ENCODE data around the gene MX2. TPM values are rescaled to one million over a fixed set of nuclear protein-coding genes. Genes with fewer than 3 reads are reported as not detected.

The MX2 gene
- total and polyA plus RNA-seq, 2 of the 4 experiments (the other 2 are of a cell fraction), result 0.53 to 0.54 TPM

DNA sequence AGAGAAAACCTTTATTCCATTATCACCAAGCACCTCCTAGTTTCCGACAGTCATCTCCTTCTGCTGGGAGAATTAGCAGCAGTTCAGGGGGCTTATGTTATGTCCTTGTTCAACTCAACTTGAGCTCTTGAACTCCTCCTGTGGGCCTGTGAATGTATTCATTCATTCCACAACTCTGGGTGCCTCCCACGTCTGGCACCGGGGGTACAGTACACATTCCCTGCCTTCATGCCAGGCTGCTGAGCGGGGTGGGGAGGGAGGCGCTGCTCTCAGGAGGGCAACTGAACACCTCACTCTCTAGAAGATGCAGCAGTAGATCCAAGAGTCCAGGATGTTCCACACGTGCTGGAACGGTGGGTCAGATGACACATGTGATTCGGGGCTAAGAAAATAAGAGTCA lies 4.3 kb upstream of the MX2 start:
- Histone ChIP-seq H3K9ac (ENCODE audit: low read depth, low read length) (no peak overlapping the region), H4K20me1 (ENCODE audit: insufficient read depth, low read length) (no peaks in the 10 kb centered on the region), H4K5ac (ENCODE audit: low read depth, low read length) (no peak overlapping the region), H3K9me3 (ENCODE audit: control insufficient read depth, insufficient read depth, low read length) (no peaks in the 10 kb centered on the region), H3K27me3 (ENCODE audit: control insufficient read depth, insufficient read depth, low read length) (peaks cover 5% of the 10 kb centered on the region), H4K8ac (ENCODE audit: low read depth in 2 of 2, low read length in 2 of 2) (no peak overlapping the region), H2BK15ac (ENCODE audit: low read depth, low read length) (no peak overlapping the region), H2BK5ac (ENCODE audit: low read depth, low read length, poor library complexity, severe bottlenecking) (no peak overlapping the region), H4K91ac (ENCODE audit: insufficient read depth, low read depth, low read length) (no peak overlapping the region), H3K4me2 (ENCODE audit: low read depth, low read length) (no peak overlapping the region), H2BK120ac (ENCODE audit: low read depth, low read length) (no peak overlapping the region), H2BK20ac (ENCODE audit: low read depth, low read length) (no peak overlapping the region), H3K27ac (ENCODE audit: insufficient read depth, low read length) (no peak overlapping the region), H2AK5ac (ENCODE audit: low read depth, low read length) (no peak overlapping the region), H3K4ac (ENCODE audit: low read depth, low read length) (no peak overlapping the region), H3K9me1 (ENCODE audit: insufficient read depth, low read length) (no peaks in the 10 kb centered on the region; the same call in 1 of the 2 replicates), H3K14ac (replicated peaks; ENCODE audit: low read depth, low read length) (no peak overlapping the region), H3K36me3 (ENCODE audit: control insufficient read depth, insufficient read depth, low read length) (no peaks in the 10 kb centered on the region), H2AFZ (replicated peaks; ENCODE audit: low read length, poor library complexity) (no peak overlapping the region), H3K4me1 (ENCODE audit: control insufficient read depth, insufficient read depth, low read length) (peaks cover 4% of the 10 kb centered on the region; the same call in 1 of the 2 replicates), H3K23ac (ENCODE audit: low read depth, low read length) (no peak overlapping the region), H3K79me1 (ENCODE audit: low read depth in 1 of 2, low read length in 2 of 2) (no peaks in the 10 kb centered on the region), H3K4me3 (ENCODE audit: insufficient read depth, low read depth, low read length) (no peak overlapping the region), H3K56ac (ENCODE audit: extremely low read depth, insufficient read depth, low read length) (no peak overlapping the region), H3K18ac (ENCODE audit: low read depth, low read length) (no peak overlapping the region), H2AK9ac (replicated peaks; ENCODE audit: low read depth, low read length, poor library complexity) (no peak overlapping the region)
- intact Hi-C loops (cut with micrococcal nuclease), result no loop called here
- ChIA-PET POLR2A (ENCODE audit: unreplicated experiment) (no interaction called here), CTCF (no interaction called here)
- no peak for DNase-seq
- in situ Hi-C loops (cut with MboI; ENCODE audit: low sequenced_read_pairs), result no loop called here
- 80% methylated on average over 1 of the region's 8 CpGs; no CpG with 5 or more reads in 1 of the 2 experiments for WGBS, 2 experiments (ENCODE audit: extremely low coverage in 2 of 2, insufficient read length in 1 of 2)
- no peak for TF ChIP-seq MAZ (IDR thresholded peaks at IDR 0.05; ENCODE audit: borderline replicate concordance, low read depth, low read length)
- no TSS peak for BruUV-seq (replicated peaks)
- no peak for ATAC-seq (ENCODE audit: low read depth)
- dilution Hi-C loops (cut with HindIII; ENCODE audit: low sequenced_read_pairs, unreplicated experiment), result no loop called here
